ENCODE data around the gene SCARB1.

SCARB1 gene

DNA sequence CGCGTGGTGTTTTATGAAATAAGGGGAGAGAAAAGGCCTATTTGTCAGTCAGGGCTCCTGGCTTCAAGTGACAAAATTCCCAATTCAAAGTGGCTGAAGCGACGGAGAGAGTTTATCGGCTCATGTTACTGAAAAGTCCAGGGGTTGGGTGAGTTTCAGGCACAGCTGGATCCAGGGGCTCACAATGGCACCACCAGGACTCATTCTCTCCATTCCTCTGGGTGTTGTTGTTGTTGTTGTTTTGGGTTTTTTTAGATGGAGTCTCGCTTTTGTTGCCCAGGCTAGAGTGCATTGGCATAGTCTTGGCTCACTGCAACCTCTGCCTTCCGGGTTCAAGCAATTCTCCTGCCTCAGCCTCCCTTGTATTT, 119.4 kb downstream of the SCARB1 start:
- Mint-ChIP-seq H3K4me3 (no peak overlapping the region), H3K27me3 (peaks cover 29% of the 10 kb centered on the region), H3K36me3 (no peaks in the 10 kb centered on the region), H3K27ac (no peak overlapping the region), H3K4me1 (peaks cover 7% of the 10 kb centered on the region), H3K9me3 (peaks cover 2% of the 10 kb centered on the region)
- DNase-seq (ENCODE audit: low spot score in 2 of 2) (no peak), ATAC-seq (ENCODE audit: low read depth) (no peak)

- Mint-ChIP-seq H3K36me3 (no peaks in the 10 kb centered on the region), H3K4me1 (peaks cover 7% of the 10 kb centered on the region), H3K27me3 (peaks cover 28% of the 10 kb centered on the region), H3K9me3 (peaks cover 2% of the 10 kb centered on the region), H3K4me3 (no peak overlapping the region), H3K27ac (no peak overlapping the region)
- no peak for ATAC-seq (ENCODE audit: low read depth)
- DNase-seq (ENCODE audit: low spot score in 2 of 2): no peak
Measured at GRCh38 chr12:124743479-124744272, 120.0 kb downstream of the SCARB1 start.

DNA sequence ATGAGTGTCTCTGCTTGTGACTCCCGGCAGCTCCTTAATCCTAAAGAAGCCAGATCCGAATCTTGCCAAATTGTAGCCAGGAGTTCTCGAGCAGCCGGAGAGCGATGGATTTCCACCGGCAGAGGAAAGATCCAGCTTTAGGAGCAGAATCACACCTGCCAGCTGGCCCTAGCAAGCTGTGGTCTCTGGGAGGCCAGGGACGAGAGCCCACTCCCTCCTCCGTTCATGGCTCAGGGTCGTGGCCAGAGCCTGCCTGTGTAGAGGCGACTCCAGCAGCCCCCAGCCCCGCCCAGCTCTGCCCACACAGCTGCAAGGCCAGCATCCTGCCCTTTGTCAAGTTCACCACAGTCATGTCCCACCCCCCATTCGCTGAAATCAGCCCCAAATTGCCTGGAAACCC, 121.0 kb downstream of the SCARB1 start:
- H3K27ac Mint-ChIP-seq: no peak overlapping the region
- H3K4me3 Mint-ChIP-seq: no peak overlapping the region
- ATAC-seq (ENCODE audit: low read depth) (no peak), DNase-seq (ENCODE audit: low spot score in 2 of 2) (no peak)
- peaks cover 32% of the 10 kb centered on the region for H3K27me3 Mint-ChIP-seq
- peaks cover 7% of the 10 kb centered on the region for H3K4me1 Mint-ChIP-seq
- peaks cover 2% of the 10 kb centered on the region for H3K9me3 Mint-ChIP-seq
- no peaks in the 10 kb centered on the region for H3K36me3 Mint-ChIP-seq

DNA sequence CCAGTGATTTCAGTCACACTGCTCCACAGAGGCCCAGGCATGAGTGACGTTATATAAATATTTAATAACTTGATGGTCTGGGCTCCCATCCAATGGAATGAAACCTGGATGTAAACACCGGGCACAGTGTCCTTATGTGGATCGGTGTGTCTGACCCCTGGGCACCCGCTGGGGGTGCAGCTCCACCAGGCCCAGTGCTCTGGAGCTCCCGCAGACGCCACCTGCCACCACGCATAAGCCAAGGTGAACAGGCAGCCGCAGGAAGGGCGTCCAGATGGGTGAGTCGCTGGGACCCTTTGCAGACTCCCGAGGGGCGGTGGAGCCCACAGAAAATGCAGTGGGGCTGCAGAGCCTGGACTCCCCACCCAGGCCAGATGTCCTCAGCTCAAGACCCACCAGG, 121.6 kb downstream of the SCARB1 start:
- Mint-ChIP-seq H3K27me3 (peaks cover 35% of the 10 kb centered on the region), H3K4me3 (no peak overlapping the region), H3K36me3 (no peaks in the 10 kb centered on the region), H3K27ac (no peak overlapping the region), H3K9me3 (peaks cover 2% of the 10 kb centered on the region), H3K4me1 (peaks cover 7% of the 10 kb centered on the region)
- ATAC-seq (ENCODE audit: low read depth): no peak
- no peak for DNase-seq (ENCODE audit: low spot score in 2 of 2)

DNA sequence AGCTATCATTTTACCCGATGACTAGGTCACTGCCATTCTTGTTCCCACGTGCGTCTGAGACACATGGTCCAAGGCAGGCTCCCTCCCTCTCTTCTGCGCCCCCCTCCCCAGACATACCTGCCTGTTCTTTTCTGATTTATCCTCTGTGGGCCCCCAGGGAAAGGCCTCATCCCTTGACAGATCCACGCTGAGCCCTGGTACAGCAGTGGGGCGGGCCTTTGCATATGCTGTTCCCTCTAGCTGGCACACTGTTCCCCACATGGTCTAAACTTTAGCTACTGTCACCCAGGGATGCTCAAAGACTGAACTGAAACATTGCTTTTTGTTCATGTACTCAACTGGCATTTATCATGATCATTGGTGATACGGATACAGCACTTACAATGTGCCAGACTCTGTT, 122.5 kb downstream of the SCARB1 start:
- Mint-ChIP-seq H3K36me3 (no peaks in the 10 kb centered on the region), H3K4me1 (peaks cover 8% of the 10 kb centered on the region), H3K27ac (no peak overlapping the region), H3K4me3 (no peak overlapping the region), H3K27me3 (peaks cover 33% of the 10 kb centered on the region), H3K9me3 (peaks cover 2% of the 10 kb centered on the region)
- ATAC-seq (ENCODE audit: low read depth) (no peak), DNase-seq (ENCODE audit: low spot score in 2 of 2) (no peak)

DNA sequence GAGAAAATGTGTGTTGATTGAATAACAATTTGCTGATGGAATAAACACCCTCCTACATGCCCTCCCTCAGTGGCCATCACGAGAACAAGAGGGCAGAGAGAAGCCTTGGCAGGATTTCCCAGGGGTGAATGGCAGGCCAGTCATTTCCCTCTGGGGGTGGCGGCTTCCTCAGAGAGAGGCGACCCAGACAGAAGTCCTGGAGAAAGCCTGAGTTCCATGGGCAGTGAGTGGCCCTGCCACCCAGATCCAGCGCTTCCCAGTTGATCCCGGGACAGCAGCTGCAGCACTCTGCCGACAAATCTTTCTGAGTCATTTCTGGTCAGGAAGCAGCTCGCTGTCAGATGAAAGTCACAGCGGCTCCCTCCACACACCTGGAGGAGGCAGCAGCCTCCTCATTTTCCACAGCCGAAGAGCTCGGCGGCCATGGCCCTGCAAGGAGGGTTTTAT, 123.0 kb downstream of the SCARB1 start:
- no peak overlapping the region for H3K27ac Mint-ChIP-seq
- H3K4me3 Mint-ChIP-seq: no peak overlapping the region
- H3K27me3 Mint-ChIP-seq: peaks cover 30% of the 10 kb centered on the region
- ATAC-seq (ENCODE audit: low read depth) (no peak), DNase-seq (ENCODE audit: low spot score in 2 of 2) (no peak)
- H3K9me3 Mint-ChIP-seq: peaks cover 2% of the 10 kb centered on the region
- peaks cover 7% of the 10 kb centered on the region for H3K4me1 Mint-ChIP-seq
- H3K36me3 Mint-ChIP-seq: no peaks in the 10 kb centered on the region

DNA sequence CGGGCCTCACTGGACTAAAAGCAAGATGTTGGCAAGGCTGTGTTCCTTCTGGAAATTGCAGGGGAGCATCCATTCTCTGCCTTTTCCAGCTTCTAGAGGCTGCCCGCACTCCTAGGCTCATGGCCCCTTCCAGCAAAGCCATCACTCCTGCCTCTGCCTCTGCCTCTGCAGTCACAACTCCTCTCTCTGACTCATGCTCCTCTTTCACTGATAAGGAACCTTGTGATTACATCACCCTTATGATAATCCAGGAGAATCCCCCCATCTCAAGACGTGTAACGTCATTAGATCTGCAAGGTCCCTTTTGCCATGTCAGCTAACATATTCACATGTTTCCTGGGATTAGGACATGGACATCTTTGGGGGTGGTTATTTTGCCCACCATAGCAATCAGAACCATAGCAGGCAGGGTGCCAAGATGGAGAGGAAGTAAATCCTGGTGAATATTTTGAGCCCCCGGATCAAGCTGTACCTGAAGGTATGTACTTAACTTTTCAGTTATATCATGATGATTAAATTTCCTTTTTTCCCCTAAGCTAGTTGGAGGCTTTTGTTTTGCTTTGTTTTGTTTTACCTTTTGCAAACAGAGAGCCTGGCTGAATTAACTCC, 123.6 kb downstream of the SCARB1 start:
- peaks cover 25% of the 10 kb centered on the region for H3K27me3 Mint-ChIP-seq
- H3K9me3 Mint-ChIP-seq: peaks cover 2% of the 10 kb centered on the region
- H3K36me3 Mint-ChIP-seq: no peaks in the 10 kb centered on the region
- DNase-seq (ENCODE audit: low spot score in 2 of 2) (no peak), ATAC-seq (ENCODE audit: low read depth) (no peak)
- H3K4me3 Mint-ChIP-seq: no peak overlapping the region
- no peak overlapping the region for H3K27ac Mint-ChIP-seq
- peaks cover 4% of the 10 kb centered on the region for H3K4me1 Mint-ChIP-seq

DNA sequence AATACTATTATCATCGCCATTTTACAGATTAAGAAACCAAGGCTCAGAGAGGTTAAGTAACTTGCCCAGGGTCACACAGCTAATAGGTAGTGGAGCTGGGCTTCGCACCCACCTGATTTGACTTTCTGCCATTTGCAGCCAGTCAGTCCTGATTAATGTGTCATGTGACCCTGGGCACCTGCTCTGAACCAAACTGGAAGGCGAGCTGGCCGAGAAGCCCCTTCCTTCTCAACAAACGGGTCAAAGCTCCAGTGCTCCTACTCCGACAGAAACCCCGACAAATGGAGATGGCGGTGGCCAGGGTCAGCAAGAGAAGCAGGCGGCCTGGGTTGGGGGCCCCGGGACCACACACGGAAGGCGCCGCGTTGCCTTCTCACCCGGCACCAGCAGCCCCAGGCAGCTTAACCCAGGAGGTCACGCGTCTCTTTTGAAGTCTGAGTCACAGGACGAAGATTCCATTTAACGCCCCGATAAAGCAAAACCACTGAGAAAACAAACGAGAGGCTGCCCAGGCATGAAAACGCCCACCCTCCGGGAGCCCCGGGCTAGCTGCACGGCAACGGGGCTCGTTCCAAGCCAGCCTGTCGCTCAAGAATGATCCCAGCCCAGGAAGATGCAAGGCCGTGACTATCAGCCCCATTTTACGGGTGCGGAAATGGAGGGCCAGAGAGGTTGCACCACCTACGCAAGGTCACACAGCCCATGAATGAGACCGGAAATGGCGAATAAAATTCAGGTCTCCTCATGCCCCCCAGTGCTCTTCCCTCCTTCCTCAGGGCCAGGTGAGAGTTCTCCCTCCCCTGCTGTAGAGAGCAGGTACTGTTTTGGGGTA, 124.8 kb downstream of the SCARB1 start:
- Mint-ChIP-seq H3K27ac (no peak overlapping the region), H3K4me1 (peaks cover 4% of the 10 kb centered on the region), H3K9me3 (peaks cover 2% of the 10 kb centered on the region), H3K4me3 (no peak overlapping the region), H3K36me3 (no peaks in the 10 kb centered on the region), H3K27me3 (peaks cover 24% of the 10 kb centered on the region)
- DNase-seq (ENCODE audit: low spot score in 2 of 2) (no peak), ATAC-seq (ENCODE audit: low read depth) (no peak)

GRCh38 chr12:124737772-124738635, 125.7 kb downstream of the SCARB1 start:
- peaks cover 4% of the 10 kb centered on the region for H3K4me1 Mint-ChIP-seq
- ATAC-seq (ENCODE audit: low read depth): no peak
- no peak for DNase-seq (ENCODE audit: low spot score in 2 of 2)
- H3K36me3 Mint-ChIP-seq: no peaks in the 10 kb centered on the region
- H3K27ac Mint-ChIP-seq: no peak overlapping the region
- H3K9me3 Mint-ChIP-seq: peaks cover 2% of the 10 kb centered on the region
- H3K4me3 Mint-ChIP-seq: no peak overlapping the region
- H3K27me3 Mint-ChIP-seq: peaks cover 23% of the 10 kb centered on the region

GRCh38 chr12:124737040-124737419, 126.6 kb downstream of the SCARB1 start:
- ATAC-seq (ENCODE audit: low read depth) (no peak), DNase-seq (ENCODE audit: low spot score in 2 of 2) (no peak)
- Mint-ChIP-seq H3K36me3 (no peaks in the 10 kb centered on the region), H3K4me3 (no peak overlapping the region), H3K27me3 (peaks cover 26% of the 10 kb centered on the region), H3K4me1 (peaks cover 4% of the 10 kb centered on the region), H3K9me3 (peaks cover 2% of the 10 kb centered on the region), H3K27ac (no peak overlapping the region)

DNA sequence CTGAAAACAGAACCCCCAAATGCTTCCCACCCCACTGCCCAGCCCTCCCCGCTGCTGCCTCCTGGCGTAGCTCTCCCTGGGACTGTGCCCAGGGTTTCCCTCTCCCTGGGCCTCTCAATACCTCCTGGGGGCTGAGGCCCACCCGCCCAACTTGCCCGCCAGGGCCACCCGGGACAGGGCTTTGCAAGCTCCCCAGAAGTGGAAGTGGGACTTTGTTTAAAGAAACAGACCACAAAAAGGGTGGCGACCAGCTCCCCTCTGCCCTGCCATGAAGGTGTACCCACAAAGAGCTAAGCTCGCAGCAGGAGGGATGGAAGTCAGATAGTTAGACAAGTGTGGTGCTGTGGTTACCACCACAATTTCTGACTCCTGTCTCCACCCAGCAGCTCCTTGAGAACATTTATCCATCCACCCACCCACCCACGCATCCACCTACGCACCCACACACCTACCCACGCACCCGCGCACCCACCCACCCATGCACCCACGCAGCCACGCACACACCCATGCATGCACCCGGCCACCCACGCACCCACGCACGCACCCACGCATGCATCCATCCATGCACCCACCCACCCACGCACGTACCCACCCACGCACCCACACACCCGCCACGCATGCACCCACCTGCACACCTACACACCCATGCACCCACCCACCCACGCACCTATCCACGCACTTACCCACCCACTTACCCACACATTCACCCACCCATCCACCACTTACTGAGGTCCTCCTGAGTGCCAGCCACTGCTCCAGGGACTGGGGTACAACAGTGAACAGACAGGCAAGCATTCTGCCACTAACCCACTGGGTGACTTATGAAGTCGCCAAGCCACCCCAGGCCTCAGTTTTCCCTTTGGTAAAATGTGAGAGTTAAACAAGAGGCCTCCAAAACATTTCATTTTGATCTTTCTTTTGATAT, 127.3 kb downstream of the SCARB1 start:
- H3K36me3 Mint-ChIP-seq: no peaks in the 10 kb centered on the region
- H3K9me3 Mint-ChIP-seq: peaks cover 2% of the 10 kb centered on the region
- H3K4me1 Mint-ChIP-seq: peaks cover 4% of the 10 kb centered on the region
- no peak overlapping the region for H3K4me3 Mint-ChIP-seq
- ATAC-seq (ENCODE audit: low read depth) (no peak), DNase-seq (ENCODE audit: low spot score in 2 of 2) (no peak)
- H3K27ac Mint-ChIP-seq: no peak overlapping the region
- H3K27me3 Mint-ChIP-seq: peaks cover 25% of the 10 kb centered on the region

GRCh38 chr12:124734224-124734788, 129.4 kb downstream of the SCARB1 start:
- no peak for DNase-seq (ENCODE audit: low spot score in 2 of 2)
- peaks cover 15% of the 10 kb centered on the region for H3K27me3 Mint-ChIP-seq
- ATAC-seq (ENCODE audit: low read depth): no peak
- peaks cover 4% of the 10 kb centered on the region for H3K4me1 Mint-ChIP-seq
- H3K4me3 Mint-ChIP-seq: no peak overlapping the region
- H3K36me3 Mint-ChIP-seq: peaks cover 2% of the 10 kb centered on the region
- peaks cover 2% of the 10 kb centered on the region for H3K9me3 Mint-ChIP-seq
- no peak overlapping the region for H3K27ac Mint-ChIP-seq
